HepG2 (cell line): ENCODE data around the gene ADAMTS15. TPM values are rescaled to one million over a fixed set of nuclear protein-coding genes. Genes with fewer than 3 reads are reported as not detected.

ENCODE experiments used
- ATAC-seq: fragments of 200-7000 bp; cut with Tn5 transposase; 3 replicates; pipeline ENCODE4 v1.9.1; 2020; ENCODE audit warnings: mild to moderate bottlenecking, moderate library complexity
- BruUV-seq: library from RNA; stranded (reverse); fragments of 400-500 nt; replicated peaks from 2 replicates; lab custom pipeline; 2021; lab: Mats Ljungman, UMichigan
- CTCF ChIA-PET: fragments of 300-600 bp; formaldehyde crosslinking; extraction: SDS; loops from one replicate; lab custom pipeline; 2021; ENCODE audit warnings: low total read pairs, inconsistent platforms, low intra/inter-chr PET ratio; lab: Yijun Ruan, JAX
- POLR2A ChIA-PET: fragments of 350-600 bp; sonication (Branson Sonifier 250); formaldehyde crosslinking; loops from one replicate; lab custom pipeline; 2020; ENCODE audit warnings: antibody characterized with exemption, inconsistent platforms; lab: Yijun Ruan, JAX
- DNase-seq: peaks from one replicate; pipeline ENCODE4 v3.0.0-alpha.2; 2015; ENCODE audit warnings: low spot score
- FAIRE-seq: peaks from 3 replicates; lab custom pipeline; 2011; peaks lifted over from hg19 to GRCh38; lab: Jason Lieb, UNC
- H2AFZ ChIP-seq: one replicate; pipeline ENCODE4 v1.6.1; 2011; ENCODE audit warnings: low read length, inconsistent platforms
- H3K27ac ChIP-seq: fragments of 300-600 bp; 3 replicates; pipeline ENCODE4 v1.8.0; 2011; ENCODE audit warnings: mixed run types, mild to moderate bottlenecking, mixed read lengths, low read length, inconsistent platforms; ENCODE audit not compliant: insufficient read depth; ENCODE audit errors: extremely low read length
- H3K27me3 ChIP-seq, 2 experiments: fragments of 200-600 bp in 1 of 2; 2 replicates in 1 of 2; 3 replicates in 1 of 2; pipeline versions ENCODE4 v1.6.0 to v1.8.0; 2011; ENCODE audit warnings: low read length in 2 of 2, mild to moderate bottlenecking in 2 of 2, moderate library complexity in 2 of 2, inconsistent platforms in 1 of 2; ENCODE audit not compliant: insufficient read depth in 2 of 2, control insufficient read depth in 1 of 2
- H3K36me3 ChIP-seq, 2 experiments: fragments of 200-600 bp in 1 of 2; replicated peaks in 1 of 2; 2 replicates in 1 of 2; 3 replicates in 1 of 2; pipeline versions ENCODE4 v1.5.1 to v1.8.0; 2011; ENCODE audit warnings: low read length in 2 of 2, inconsistent platforms in 1 of 2; ENCODE audit not compliant: insufficient read depth in 2 of 2, control insufficient read depth in 1 of 2
- H3K4me1 ChIP-seq: 2 replicates; pipeline ENCODE4 v1.5.1; 2012; ENCODE audit warnings: low read length, inconsistent platforms; ENCODE audit not compliant: insufficient read depth
- H3K4me2 ChIP-seq: 2 replicates; pipeline ENCODE4 v1.6.0; 2011; ENCODE audit warnings: low read depth, low read length, inconsistent platforms
- H3K4me3 ChIP-seq, 3 experiments: fragments of 200-600 bp in 1 of 3; sonication (generic), shearing (Covaris generic) in 1 of 3; replicated peaks in 1 of 3; 2 replicates each; pipeline ENCODE4 v1.5.1; 2011 to 2016; ENCODE audit warnings: low read length in 3 of 3, inconsistent platforms in 2 of 3, low read depth in 2 of 3, mild to moderate bottlenecking in 2 of 3, control low read depth in 1 of 3, mixed read lengths in 1 of 3; ENCODE audit not compliant: insufficient read depth in 1 of 3
- H3K79me2 ChIP-seq: one replicate; pipeline ENCODE4 v1.6.1; 2011; ENCODE audit warnings: low read length, inconsistent platforms; ENCODE audit not compliant: insufficient read depth
- H3K9ac ChIP-seq: 2 replicates; pipeline ENCODE4 v1.6.0; 2011; ENCODE audit warnings: mild to moderate bottlenecking, low read depth, low read length, inconsistent platforms; ENCODE audit not compliant: insufficient read depth
- H3K9me3 ChIP-seq: 2 replicates; pipeline ENCODE4 v1.5.1; 2012; ENCODE audit warnings: mild to moderate bottlenecking, low read length
- H4K20me1 ChIP-seq: 2 replicates; pipeline ENCODE4 v1.6.0; 2011; ENCODE audit warnings: inconsistent platforms, mild to moderate bottlenecking, low read length, moderate library complexity; ENCODE audit not compliant: insufficient read depth
- JUN ChIP-seq: sonication (generic); formaldehyde crosslinking; IDR thresholded peaks from 2 replicates; pipeline ENCODE4 v1.4.0; 2020; ENCODE audit warnings: mild to moderate bottlenecking, missing genetic modification reagents
- JUNB ChIP-seq: sonication (generic); formaldehyde crosslinking; IDR thresholded peaks from 2 replicates; pipeline ENCODE4 v1.8.0; 2022; ENCODE audit warnings: missing genetic modification reagents, mild to moderate bottlenecking, borderline replicate concordance
- KDM5A ChIP-seq: fragments of 200-600 bp; sonication (generic); IDR thresholded peaks from 2 replicates; pipeline ENCODE4 v1.7.0; 2018; ENCODE audit warnings: antibody characterized with exemption, mild to moderate bottlenecking, low read length, borderline replicate concordance
- MBNL3 ChIP-seq: fragments of 250-450 bp; sonication (Bioruptor Pico); conservative IDR thresholded peaks from 2 replicates; pipeline ENCODE4 v1.8.0; 2022; ENCODE audit warnings: mild to moderate bottlenecking, inconsistent platforms
- PCBP2 ChIP-seq: fragments of 200-400 bp; formaldehyde crosslinking; optimal IDR thresholded peaks from 2 replicates; pipeline ENCODE3; 2018; ENCODE audit warnings: low read length, low read depth; ENCODE audit not compliant: poor library complexity, severe bottlenecking
- PRPF4 ChIP-seq: fragments of 200-400 bp; formaldehyde crosslinking; IDR thresholded peaks from 2 replicates; pipeline ENCODE4 v1.6.1; 2016; ENCODE audit warnings: low read length, low read depth; ENCODE audit not compliant: poor library complexity, severe bottlenecking
- RARG ChIP-seq: sonication (generic); formaldehyde crosslinking; IDR thresholded peaks from 2 replicates; pipeline ENCODE4 v1.4.0; 2020; ENCODE audit warnings: low read depth, mild to moderate bottlenecking, missing genetic modification reagents
- SKI ChIP-seq: fragments of 450-650 bp; IDR thresholded peaks from one replicate; pipeline ENCODE4 v1.6.1; 2018; ENCODE audit warnings: mild to moderate bottlenecking; ENCODE audit not compliant: partially characterized antibody
- SMARCC2 ChIP-seq: fragments of 450-650 bp; IDR thresholded peaks from 2 replicates; pipeline ENCODE4 v1.6.1; 2017; ENCODE audit warnings: antibody characterized with exemption, mild to moderate bottlenecking
- SSRP1 ChIP-seq: IDR thresholded peaks from 2 replicates; pipeline ENCODE4 v1.6.1; 2016; ENCODE audit warnings: control low read depth
- STAG1 ChIP-seq: sonication (generic); formaldehyde crosslinking; IDR thresholded peaks from 2 replicates; pipeline ENCODE4 v1.4.0; 2020; ENCODE audit warnings: missing genetic modification reagents
- ZC3H13 ChIP-seq: sonication (generic); formaldehyde crosslinking; IDR thresholded peaks from 2 replicates; pipeline ENCODE4 v1.8.1; 2023; ENCODE audit warnings: mild to moderate bottlenecking, missing genetic modification reagents, moderate library complexity
- ZMYM4 ChIP-seq: sonication (generic); formaldehyde crosslinking; IDR thresholded peaks from 2 replicates; pipeline ENCODE4 v1.8.1; 2023; ENCODE audit warnings: mild to moderate bottlenecking, missing genetic modification reagents
- ZNF558 ChIP-seq: sonication (generic); formaldehyde crosslinking; IDR thresholded peaks from 2 replicates; pipeline ENCODE4 v1.9.0; 2022; ENCODE audit warnings: mild to moderate bottlenecking, missing genetic modification reagents, borderline replicate concordance
- ZNF713 ChIP-seq: sonication (generic); formaldehyde crosslinking; IDR thresholded peaks from 2 replicates; pipeline ENCODE4 v1.4.0; 2020; ENCODE audit warnings: mild to moderate bottlenecking, missing genetic modification reagents
- WGBS: methylation state at CpG from one replicate; pipeline ENCODE4 v1.1.6; 2017; ENCODE audit warnings: low lambda C conversion rate; 5-methylcytosine and 5-hydroxymethylcytosine counted together
- in situ Hi-C: cut with HindIII; loops from 2 replicates; pipeline ENCODE4 v1.10.0; 2017; ENCODE audit warnings: low pct_unique_long_range_greater_than_20kb; ENCODE audit not compliant: extremely low pct_ligation_motif_present
- intact Hi-C: fragments of 100-400 bp; cut with micrococcal nuclease; formaldehyde crosslinking; loops from one replicate; pipeline ENCODE4 v1.10.0; 2022; ENCODE audit not compliant: unreplicated experiment
- polyA plus RNA-seq, 8 experiments: library from polyadenylated mRNA; depleted of rRNA in 3 of 8; stranded (reverse) in 7 of 8; unstranded in 1 of 8; fragments of >200 nt; fragmentation: Illumina TruSeq in 4 of 8; extraction: Trizol in 4 of 8; gene quantifications; 2 replicates each; pipeline versions ENCODE4 v1.2.1 to v1.2.3, GENCODE V29; 2011 to 2016; ENCODE audit warnings: low read depth in 4 of 8, missing spikeins in 1 of 8, mixed read lengths in 1 of 8; ENCODE audit not compliant: insufficient read depth in 1 of 8
- total RNA-seq, 5 experiments: library from RNA; depleted of rRNA; stranded (reverse); fragments of >200 nt; fragmentation: Illumina TruSeq; extraction: Trizol; gene quantifications; 2 replicates each; pipeline ENCODE4 v1.2.3, GENCODE V29; 2016; ENCODE audit warnings: low read depth in 1 of 5
- TF ChIP-seq, protein P1 (sequence below): sonication (generic); formaldehyde crosslinking; IDR thresholded peaks from 2 replicates; pipeline ENCODE4 v1.5.1; 2020; ENCODE audit warnings: mild to moderate bottlenecking, missing genetic modification reagents
- TF ChIP-seq, protein P2 (sequence below), 2 experiments: fragments of 450-650 bp in 1 of 2; sonication (generic) in 1 of 2; formaldehyde crosslinking; IDR thresholded peaks; 2 replicates each; pipeline versions ENCODE4 v1.5.0 to v1.8.0; 2020 to 2022; ENCODE audit warnings: mild to moderate bottlenecking in 1 of 2, missing genetic modification reagents in 1 of 2

Gene ADAMTS15
- total and polyA plus RNA-seq, 2 of the 13 experiments (the other 11 are each of a cell fraction or from before 2014, with no cell fraction given), result 0.01 to 0.02 TPM

GRCh38 chr11:130511765-130512164 is 63.3 kb downstream of the ADAMTS15 start:
- Histone ChIP-seq H3K4me2 (no peak overlapping the region), H3K9ac (no peak overlapping the region), H3K27me3 (peaks cover 1 to 6% of the 10 kb centered on the region in 2 experiments; a peak in 1 of 5 replicates), H3K4me3 (no peak overlapping the region), H3K79me2 (no peaks in the 10 kb centered on the region), H3K27ac (no peak overlapping the region), H3K4me1 (no peaks in the 10 kb centered on the region), H2AFZ (no peak overlapping the region), H3K36me3 (no peaks in the 10 kb centered on the region), H3K9me3 (peaks cover 10% of the 10 kb centered on the region), H4K20me1 (no peaks in the 10 kb centered on the region)
- TF ChIP-seq ZMYM4 (CRISPR knock-in tag) (no peak), JUNB (CRISPR knock-in tag) (no peak), SMARCC2 (no peak), RARG (CRISPR knock-in tag) (no peak), ZNF713 (CRISPR knock-in tag) (no peak)
- WGBS, result 6% methylated on average over 2 of the region's 2 CpGs
- DNase-seq (no peak), ATAC-seq (no peak), FAIRE-seq (no peak)
- intact Hi-C loops (no loop called here), in situ Hi-C loops (no loop called here)
- CTCF ChIA-PET, result no interaction called here
- POLR2A ChIA-PET, result no interaction called here
- no TSS peak for BruUV-seq

DNA sequence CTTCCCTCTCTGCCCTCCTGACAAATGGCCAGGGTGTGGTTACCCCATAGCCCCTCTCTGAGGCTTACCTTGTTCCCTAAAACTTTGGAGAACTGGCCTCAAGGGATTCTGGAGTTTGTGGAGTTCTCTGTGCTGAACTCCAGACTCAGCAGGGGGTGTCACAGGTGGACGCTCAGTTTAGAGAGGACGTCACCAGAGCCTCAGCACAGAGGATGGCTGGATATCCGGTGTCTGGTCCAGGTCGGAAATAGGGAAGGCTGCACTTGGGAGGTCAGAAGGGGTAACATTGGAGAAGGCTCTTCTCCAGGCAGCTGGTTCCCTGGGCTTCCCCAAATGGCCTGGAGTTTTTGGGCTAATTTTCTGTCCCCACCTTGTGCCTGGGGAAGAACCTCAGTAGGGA is 64.2 kb downstream of the ADAMTS15 start:
- intact Hi-C loops, result no loop called here
- DNase-seq (no peak), FAIRE-seq (no peak), ATAC-seq (no peak)
- TF ChIP-seq SKI (no peak), ZNF558 (CRISPR knock-in tag) (no peak), PCBP2 (no peak), SSRP1 (CRISPR knock-in tag) (no peak), STAG1 (CRISPR knock-in tag) (no peak), MBNL3 (CRISPR knock-in tag) (no peak), KDM5A (no peak), JUN (CRISPR knock-in tag) (no peak), PRPF4 (no peak), ZC3H13 (CRISPR knock-in tag) (no peak)
- TF ChIP-seq, protein P1, sequence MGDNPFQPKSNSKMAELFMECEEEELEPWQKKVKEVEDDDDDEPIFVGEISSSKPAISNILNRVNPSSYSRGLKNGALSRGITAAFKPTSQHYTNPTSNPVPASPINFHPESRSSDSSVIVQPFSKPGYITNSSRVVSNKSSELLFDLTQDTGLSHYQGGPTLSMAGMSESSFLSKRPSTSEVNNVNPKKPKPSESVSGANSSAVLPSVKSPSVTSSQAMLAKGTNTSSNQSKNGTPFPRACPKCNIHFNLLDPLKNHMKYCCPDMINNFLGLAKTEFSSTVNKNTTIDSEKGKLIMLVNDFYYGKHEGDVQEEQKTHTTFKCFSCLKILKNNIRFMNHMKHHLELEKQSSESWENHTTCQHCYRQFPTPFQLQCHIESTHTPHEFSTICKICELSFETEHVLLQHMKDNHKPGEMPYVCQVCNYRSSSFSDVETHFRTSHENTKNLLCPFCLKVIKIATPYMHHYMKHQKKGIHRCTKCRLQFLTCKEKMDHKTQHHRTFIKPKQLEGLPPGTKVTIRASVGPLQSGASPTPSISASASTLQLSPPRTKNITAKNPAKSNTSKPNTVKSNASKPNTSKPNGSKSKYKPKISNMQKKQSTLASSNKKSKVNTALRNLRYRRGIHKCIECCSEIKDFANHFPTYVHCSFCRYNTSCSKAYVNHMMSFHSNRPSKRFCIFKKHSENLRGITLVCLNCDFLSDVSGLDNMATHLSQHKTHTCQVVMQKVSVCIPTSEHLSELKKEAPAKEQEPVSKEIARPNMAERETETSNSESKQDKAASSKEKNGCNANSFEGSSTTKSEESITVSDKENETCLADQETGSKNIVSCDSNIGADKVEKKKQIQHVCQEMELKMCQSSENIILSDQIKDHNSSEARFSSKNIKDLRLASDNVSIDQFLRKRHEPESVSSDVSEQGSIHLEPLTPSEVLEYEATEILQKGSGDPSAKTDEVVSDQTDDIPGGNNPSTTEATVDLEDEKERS (CRISPR knock-in tag), result no peak
- TF ChIP-seq, protein P2, sequence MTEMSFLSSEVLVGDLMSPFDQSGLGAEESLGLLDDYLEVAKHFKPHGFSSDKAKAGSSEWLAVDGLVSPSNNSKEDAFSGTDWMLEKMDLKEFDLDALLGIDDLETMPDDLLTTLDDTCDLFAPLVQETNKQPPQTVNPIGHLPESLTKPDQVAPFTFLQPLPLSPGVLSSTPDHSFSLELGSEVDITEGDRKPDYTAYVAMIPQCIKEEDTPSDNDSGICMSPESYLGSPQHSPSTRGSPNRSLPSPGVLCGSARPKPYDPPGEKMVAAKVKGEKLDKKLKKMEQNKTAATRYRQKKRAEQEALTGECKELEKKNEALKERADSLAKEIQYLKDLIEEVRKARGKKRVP (CRISPR knock-in tag; IDR thresholded peaks at IDR 0.05), result no peak
- no peaks in the 10 kb centered on the region for H4K20me1 ChIP-seq
- H3K27me3 ChIP-seq, result peaks cover 1 to 6% of the 10 kb centered on the region in 2 experiments; a peak in 1 of 5 replicates
- H3K36me3 ChIP-seq, result no peaks in the 10 kb centered on the region
- H3K4me2 ChIP-seq, result no peak overlapping the region
- no peaks in the 10 kb centered on the region for H3K4me1 ChIP-seq
- peaks cover 2% of the 10 kb centered on the region; the same call in 1 of the 2 replicates for H3K9me3 ChIP-seq
- no TSS peak for BruUV-seq
- H3K4me3 ChIP-seq, result no peak overlapping the region
- ChIA-PET POLR2A (no interaction called here), CTCF (no interaction called here)
- H3K79me2 ChIP-seq, result no peaks in the 10 kb centered on the region
- H3K9ac ChIP-seq, result no peak overlapping the region
- H2AFZ ChIP-seq, result no peak overlapping the region
- no peak overlapping the region for H3K27ac ChIP-seq
- in situ Hi-C loops, result no loop called here
- WGBS, result no CpG with 5 or more reads among the region's 4 CpGs
